ENCODE data around the gene FOXN3.

FOXN3 gene

GRCh38 chr14:89249065-89249695, 167.9 kb downstream of the FOXN3 start:
- no peak for DNase-seq

DNA sequence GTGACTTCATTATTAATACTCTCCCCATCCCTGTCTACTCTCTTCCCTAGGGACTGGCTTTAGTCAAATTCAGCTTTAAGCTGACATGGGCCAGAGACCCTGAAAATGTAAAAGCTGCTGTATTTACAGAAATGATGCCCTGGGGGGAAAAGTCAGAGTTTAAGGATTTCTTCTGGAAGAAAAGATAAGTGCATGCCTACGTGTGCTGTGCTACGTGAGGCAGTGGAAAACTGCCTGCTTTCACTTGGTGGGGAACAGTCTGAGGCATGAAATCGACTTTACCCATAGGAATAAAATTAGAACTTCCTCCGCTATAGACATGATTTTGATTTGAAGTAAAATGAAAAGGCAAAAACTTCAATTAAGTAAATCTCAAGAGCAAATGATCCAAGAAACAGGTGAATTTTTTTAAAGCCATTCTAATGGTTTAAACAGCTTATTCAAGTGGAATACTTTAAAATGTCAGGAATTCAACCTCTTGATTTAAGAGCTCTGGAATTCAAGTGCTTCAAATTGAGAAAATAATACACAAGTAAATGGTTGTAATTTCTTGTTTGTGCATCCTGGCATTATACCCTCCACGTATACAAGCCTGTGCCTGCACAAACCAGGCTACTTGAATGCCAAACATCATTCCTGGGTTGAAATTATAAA, 168.5 kb downstream of the FOXN3 start:
- DNase-seq, result no peak

DNA sequence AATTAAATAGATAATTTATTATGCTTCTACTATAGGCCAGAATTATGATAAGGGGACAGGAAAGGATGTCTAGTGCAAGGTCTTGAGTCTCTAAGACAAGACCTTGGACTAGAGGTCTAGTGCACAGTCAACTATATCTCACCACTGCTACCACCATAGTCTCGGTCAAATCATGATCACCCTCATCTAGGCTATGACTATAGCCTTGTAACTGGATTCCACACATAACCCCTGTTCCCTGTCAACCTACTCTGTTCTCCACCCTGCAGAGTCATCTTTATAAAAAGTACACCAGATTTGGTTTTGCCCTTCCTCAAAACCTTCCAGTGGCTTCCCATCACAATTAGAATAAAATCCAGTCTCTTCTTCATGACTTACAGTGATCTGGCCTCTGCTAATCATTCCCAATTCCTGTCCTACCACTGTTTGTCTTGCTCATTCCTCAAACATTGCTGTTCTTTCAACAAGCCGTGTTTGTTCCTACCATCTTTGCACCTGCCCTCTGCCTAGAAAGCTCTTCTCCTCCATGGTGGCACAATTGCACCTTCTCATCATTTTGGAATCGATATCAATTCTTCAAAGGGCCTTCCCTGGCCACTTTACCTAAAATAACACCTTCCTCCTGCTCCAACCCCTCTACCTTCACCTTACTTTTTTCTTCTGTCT, 169.4 kb downstream of the FOXN3 start:
- no peak for DNase-seq

- no peak for DNase-seq
Observed at GRCh38 chr14:89246290-89246689, 170.7 kb downstream of the FOXN3 start.

- DNase-seq, result no peak
Observed at GRCh38 chr14:89245802-89246201, 171.2 kb downstream of the FOXN3 start.

DNA sequence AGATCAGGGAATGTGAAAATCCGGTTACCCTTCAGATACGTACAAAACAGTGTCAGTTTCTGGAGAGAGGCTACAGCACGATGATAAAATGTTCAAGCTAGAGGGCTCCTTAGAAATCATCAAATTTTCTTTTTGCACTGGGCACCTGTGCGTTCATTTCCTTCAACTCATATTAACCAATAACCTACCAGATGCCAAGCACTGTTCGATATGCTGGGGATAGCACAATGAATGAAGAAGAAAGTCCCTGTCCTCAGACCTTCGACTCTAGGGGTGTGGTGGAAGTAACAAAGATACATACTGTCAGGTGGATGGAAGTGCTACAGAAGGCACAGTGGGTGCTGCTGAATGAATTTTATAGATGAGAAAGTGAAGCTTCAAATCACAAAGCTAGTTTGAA, 172.3 kb downstream of the FOXN3 start:
- DNase-seq, result no peak

DNA sequence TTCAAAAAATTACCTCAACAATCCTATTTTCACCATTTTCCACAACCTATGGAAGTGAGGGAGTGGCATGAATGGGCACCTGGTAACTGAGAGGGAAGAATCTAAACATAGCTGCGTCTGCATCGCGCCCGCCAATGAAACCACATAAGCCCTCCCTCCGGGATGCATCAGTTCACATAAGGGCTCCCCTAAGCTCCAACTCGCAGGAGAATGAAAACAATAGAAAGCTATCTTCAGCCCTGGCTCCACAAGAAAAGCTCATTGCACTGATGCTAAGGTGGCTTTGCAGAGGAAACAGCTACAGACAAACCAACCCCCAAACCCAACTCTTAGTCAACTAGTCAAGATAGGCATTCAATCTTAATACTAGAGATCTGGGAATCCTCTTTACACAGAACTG, 173.3 kb downstream of the FOXN3 start:
- DNase-seq, result no peak

DNA sequence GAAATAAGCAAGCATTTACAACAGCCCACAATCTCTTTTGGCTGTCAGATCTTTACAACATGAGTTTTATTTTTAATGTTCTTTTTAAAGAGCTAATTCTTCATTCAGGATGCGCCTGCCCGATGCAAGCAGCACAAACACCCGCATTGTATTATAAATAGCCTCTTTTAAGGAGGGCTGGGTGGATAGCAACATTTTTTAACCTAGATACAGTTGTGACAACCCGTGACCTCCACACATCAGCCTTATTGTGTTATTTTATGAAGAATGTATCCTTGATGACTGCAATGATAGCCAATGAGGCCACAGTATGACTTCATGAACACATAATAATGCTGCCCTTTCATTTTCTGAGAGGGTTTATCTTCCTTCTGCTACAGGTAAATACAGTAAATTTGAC, 173.7 kb downstream of the FOXN3 start:
- DNase-seq, result no peak

- DNase-seq, result no peak
Observed at GRCh38 chr14:89242652-89243279, 174.3 kb downstream of the FOXN3 start.

DNA sequence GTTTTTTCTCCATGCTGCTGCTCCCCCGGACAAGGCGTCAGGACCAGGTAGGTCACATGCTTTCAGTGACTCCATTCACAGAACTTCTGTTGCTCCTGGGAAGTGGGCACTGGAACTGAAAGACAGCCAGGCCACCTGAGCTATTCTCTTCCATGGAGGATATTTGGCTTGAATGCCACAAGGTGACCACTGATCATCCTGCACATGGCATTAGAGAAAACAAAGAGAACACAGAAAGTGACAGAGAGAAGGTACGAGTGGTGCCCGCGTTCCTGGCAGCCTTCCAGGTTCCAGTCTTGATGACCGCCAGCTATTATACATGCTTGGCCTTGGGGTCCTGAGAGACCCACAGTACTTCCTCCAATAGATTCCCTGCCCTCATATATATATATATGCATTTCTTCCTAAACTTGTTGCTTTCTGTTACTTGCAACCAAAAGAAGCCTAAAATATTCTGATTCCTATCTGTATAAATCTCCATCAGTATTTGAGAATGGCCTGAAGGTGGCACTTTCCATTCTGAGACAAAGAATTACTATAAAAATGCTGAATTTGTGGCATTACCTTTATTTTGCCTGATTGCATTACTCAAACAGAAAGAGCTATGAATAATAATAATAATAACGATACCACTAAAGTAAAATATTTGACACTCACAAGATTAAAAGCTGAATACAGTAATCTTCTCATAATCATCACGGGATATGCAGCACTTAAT, 174.9 kb downstream of the FOXN3 start:
- no peak for DNase-seq

- DNase-seq, result no peak
Observed at GRCh38 chr14:89241257-89241656, 175.8 kb downstream of the FOXN3 start.

DNA sequence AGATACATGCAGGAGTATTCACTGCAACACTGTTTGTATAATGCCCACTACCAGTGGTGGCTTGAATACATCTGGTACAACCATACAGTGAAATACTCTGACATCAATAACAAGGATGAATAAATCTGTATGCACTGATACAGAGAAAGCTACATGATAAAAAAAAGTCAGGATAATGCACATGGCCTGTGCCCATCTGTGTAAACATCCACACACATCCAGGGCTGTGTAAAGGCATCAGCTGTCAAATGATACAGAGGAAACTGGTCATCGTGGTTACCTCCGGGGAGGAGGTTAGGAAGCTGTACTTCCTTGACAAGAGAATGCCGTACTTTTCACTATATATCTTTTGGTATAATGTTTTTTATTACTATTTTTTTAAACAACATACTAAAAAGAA, 176.6 kb downstream of the FOXN3 start:
- DNase-seq, result no peak

GRCh38 chr14:89239023-89239422, 178.0 kb downstream of the FOXN3 start:
- no peak for DNase-seq

- no peak for DNase-seq
Observed at GRCh38 chr14:89237921-89238529, 179.0 kb downstream of the FOXN3 start.

GRCh38 chr14:89236851-89237250, 180.2 kb downstream of the FOXN3 start:
- no peak for DNase-seq

GRCh38 chr14:89233184-89233583, 183.8 kb downstream of the FOXN3 start:
- DNase-seq, result no peak

DNA sequence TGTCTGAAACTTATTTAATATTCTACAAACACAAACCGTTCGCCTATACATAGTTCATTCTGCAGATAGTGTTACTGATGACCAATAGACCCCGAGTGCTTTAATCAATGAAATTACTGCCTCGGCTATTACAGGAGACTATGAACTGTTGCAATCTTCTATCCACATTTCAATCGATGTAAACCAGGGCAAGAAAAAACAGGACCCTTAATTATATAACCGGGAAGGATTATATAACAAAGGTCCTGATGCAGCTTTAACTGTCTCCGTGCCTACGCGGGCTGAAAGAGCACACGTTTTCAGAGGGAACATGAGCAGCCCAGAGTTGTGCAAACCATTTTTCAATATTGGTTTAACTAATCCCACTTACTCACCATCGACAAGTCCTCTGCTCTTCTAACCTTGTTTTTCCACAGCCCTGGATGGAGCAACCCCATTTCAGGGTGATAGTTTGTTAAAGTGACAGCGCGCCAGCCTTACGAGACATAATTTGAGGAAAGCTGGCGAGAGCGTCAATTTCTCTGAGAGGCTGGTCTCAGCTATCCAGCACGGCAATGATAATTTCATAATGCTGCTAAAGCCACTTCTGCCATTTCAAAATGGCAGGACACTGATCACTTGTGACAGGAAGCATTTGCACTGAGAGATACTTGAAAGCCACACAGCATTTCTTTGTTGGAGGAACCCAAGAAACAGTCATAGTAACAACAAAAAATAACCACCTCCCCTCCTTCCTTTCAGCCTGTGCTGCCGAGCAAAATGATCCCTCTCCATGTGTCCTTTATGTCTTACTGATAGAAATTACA, 184.6 kb downstream of the FOXN3 start:
- no peak for DNase-seq

- no peak for DNase-seq
Observed at GRCh38 chr14:89231426-89232113, 185.5 kb downstream of the FOXN3 start.

DNA sequence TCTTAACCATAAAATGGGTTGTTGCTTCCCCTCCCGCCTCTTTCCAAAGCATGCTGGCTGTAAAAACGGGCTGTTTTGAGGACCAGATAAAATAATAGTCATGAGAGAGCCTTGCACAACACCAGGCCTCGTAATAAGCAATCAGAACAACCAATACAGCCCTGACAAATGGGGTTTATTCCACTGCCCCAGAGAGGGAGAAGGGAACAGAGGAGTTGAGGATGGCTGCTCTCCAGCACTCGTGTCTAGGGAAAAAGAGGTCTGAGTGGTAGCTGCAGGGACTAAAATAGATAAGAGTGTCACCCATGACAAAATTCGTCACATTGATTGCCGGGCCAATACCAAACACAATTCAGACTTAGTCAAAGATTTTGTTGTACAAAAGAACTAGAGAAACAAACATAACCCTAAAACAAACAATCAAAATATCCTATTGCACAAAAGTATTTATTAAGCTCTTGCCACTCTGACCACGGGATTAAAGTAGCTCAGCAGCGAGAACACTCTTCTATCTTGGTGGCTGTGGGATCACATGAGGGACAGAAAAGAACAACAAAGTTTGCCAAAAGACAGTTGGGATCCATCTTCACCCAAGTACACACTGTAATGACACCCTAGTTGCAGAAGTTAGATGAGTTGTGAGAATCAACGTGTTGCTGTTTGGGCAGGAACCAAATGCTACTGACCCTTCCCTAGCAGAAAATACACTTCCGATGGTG, 188.0 kb downstream of the FOXN3 start:
- no peak for DNase-seq

DNA sequence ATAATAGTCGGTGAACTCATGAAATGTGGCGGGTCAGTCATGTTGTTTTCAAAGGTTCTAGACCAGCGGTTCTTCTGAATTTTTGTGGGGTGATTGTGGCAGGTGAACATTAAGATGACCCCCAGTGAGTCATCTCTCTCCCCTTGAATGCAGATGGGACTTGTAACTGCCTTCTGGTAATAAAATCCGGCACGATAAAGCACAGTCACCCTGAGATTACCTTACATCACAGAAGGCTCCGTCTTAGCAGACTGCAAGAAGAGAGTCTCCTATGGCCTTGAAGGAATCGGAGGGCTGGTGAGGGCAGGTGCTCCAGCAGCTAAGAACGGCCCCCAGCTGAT, 189.6 kb downstream of the FOXN3 start:
- no peak for DNase-seq
